IPS-15b (cell line): ENCODE results near the gene ABCA7.

Experiments used
- H3K27me3 ChIP-seq: one replicate; pipeline ENCODE4 v1.6.1; 2013; ENCODE audit warnings: low read length; ENCODE audit not compliant: control insufficient read depth, insufficient read depth
- H3K36me3 ChIP-seq: one replicate; pipeline ENCODE4 v1.6.1; 2013; ENCODE audit warnings: low read length; ENCODE audit not compliant: control insufficient read depth, insufficient read depth
- H3K4me1 ChIP-seq: one replicate; pipeline ENCODE4 v1.6.1; 2013; ENCODE audit warnings: mild to moderate bottlenecking, low read length; ENCODE audit not compliant: control insufficient read depth, insufficient read depth
- H3K4me3 ChIP-seq: one replicate; pipeline ENCODE4 v1.5.1; 2013; ENCODE audit warnings: low read depth, low read length
- H3K9ac ChIP-seq: one replicate; pipeline ENCODE4 v1.6.1; 2013; ENCODE audit warnings: low read depth, mild to moderate bottlenecking, low read length
- H3K9me3 ChIP-seq: one replicate; pipeline ENCODE4 v1.6.1; 2013; ENCODE audit warnings: mild to moderate bottlenecking, low read length; ENCODE audit not compliant: control insufficient read depth, insufficient read depth

The ABCA7 gene

DNA sequence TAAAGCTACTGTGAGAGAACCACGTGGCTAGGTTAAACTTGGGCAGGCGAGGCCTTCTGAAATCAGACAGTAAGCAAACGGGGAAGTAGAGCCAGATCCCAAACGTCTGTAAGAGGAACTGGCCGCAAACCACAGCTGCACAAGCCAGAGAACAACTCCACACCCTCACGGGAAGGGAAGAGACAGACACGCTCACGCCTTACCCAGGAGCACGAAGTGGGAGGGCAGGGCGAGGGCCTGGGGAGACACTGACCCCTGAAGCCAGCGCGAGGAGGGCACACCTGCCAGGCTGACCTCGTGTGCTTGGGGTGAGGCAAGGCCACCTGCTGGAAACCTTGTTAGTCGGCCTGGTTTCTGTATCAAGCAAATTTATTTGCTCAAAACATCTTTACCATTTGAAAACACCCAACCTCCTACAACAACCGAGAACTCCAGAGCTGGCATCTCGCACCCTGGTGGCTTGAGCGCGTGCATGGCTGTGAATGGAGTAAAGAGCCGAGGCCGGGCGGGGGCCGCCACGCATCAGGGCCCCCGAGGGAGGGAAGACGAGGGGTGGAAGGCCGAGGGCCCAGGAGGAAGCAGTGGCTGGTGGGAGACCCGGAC is 48.0 kb downstream of the ABCA7 start:
- Histone ChIP-seq H3K27me3 (no peaks in the 10 kb centered on the region), H3K9ac (no peak overlapping the region), H3K36me3 (peaks cover 74% of the 10 kb centered on the region), H3K4me1 (no peaks in the 10 kb centered on the region), H3K4me3 (no peak overlapping the region), H3K9me3 (no peaks in the 10 kb centered on the region)

DNA sequence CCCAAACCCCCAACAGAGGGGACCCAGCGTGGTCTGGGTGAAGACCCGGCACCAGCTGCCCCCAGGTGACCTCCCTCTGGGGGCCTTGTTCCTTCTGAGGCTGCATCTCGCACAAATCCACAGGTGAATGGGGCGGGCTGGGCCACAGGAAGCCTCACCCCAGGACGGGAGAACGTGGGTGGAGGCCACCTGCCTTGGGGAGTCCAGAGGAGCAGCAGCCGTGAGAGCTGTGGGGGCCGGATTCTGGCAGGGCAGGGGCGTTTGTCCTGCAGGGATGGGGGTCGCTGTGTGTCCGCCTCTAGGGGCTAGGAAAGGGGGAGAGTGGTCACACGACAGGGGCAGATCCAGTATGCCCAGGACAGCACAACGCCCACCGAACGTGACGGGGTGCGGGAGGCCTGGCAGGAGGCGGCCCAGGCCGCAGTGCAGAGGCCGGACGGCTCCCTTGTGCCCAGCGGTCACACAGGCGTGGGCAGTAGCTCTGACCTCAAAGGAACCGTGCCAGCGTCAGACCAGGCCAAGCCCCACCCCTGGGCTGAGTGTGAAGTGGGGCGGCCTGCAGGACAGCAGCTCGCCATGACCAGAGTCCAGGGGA is 48.6 kb downstream of the ABCA7 start:
- H3K27me3 ChIP-seq, result no peaks in the 10 kb centered on the region
- no peaks in the 10 kb centered on the region for H3K9me3 ChIP-seq
- H3K36me3 ChIP-seq, result peaks cover 68% of the 10 kb centered on the region
- H3K4me1 ChIP-seq, result no peaks in the 10 kb centered on the region
- H3K4me3 ChIP-seq, result no peak overlapping the region
- H3K9ac ChIP-seq, result no peak overlapping the region

DNA sequence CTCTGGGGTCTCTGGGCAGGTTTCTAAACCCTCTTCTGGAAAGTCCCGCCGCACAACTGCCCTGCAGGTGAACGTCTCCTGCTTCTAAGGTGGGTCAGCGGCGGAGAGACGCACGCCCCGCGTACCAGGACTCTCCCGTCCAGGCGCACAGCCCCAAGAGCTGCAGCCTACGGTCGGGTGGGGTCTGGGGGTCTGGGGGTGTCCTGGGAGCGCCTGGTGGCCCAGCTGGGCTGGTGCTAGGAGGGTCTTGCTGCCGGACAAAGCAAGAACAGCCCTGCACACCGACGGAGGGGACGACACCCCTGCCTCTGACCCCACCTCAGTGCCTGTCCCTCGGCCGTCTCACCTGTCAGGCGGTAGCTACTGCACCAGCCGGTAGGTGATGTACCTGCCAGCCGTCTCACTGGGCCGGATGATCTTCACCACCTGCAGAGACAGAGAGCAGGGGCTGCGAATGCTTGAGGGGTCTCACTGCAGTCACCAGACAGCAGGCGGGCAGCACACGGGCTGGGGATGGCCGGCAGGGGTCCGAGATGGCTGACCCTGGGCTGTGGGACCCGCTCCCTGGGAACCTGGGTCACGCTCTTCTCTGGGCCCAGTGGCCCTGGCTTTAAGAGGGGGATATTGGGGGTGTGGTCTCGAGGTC is 49.3 kb downstream of the ABCA7 start:
- Histone ChIP-seq H3K9me3 (no peaks in the 10 kb centered on the region), H3K27me3 (no peaks in the 10 kb centered on the region), H3K9ac (no peak overlapping the region), H3K4me3 (no peak overlapping the region), H3K36me3 (peaks cover 60% of the 10 kb centered on the region), H3K4me1 (no peaks in the 10 kb centered on the region)

DNA sequence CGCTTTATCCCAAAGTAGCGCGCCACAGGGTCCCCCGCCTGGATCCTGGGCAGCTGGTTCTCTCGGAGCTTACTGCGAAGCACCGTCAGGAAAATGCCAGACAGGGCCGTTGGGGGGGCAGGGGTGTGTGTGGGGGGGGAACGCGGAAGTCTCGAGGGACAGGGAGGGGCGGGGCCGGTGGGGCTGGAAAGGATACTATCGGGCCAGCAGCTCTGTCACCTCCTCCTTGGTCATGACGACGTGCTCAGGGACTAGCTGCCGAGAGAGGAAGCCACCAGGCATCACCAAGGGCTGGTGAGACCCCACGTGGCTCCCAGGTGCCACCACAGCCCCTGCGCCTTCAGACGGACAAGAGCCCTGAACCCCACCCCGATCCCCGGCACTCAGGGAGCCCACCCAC is 50.0 kb downstream of the ABCA7 start:
- no peak overlapping the region for H3K9ac ChIP-seq
- peaks cover 57% of the 10 kb centered on the region for H3K36me3 ChIP-seq
- no peak overlapping the region for H3K4me3 ChIP-seq
- no peaks in the 10 kb centered on the region for H3K9me3 ChIP-seq
- H3K27me3 ChIP-seq, result no peaks in the 10 kb centered on the region
- H3K4me1 ChIP-seq, result no peaks in the 10 kb centered on the region

DNA sequence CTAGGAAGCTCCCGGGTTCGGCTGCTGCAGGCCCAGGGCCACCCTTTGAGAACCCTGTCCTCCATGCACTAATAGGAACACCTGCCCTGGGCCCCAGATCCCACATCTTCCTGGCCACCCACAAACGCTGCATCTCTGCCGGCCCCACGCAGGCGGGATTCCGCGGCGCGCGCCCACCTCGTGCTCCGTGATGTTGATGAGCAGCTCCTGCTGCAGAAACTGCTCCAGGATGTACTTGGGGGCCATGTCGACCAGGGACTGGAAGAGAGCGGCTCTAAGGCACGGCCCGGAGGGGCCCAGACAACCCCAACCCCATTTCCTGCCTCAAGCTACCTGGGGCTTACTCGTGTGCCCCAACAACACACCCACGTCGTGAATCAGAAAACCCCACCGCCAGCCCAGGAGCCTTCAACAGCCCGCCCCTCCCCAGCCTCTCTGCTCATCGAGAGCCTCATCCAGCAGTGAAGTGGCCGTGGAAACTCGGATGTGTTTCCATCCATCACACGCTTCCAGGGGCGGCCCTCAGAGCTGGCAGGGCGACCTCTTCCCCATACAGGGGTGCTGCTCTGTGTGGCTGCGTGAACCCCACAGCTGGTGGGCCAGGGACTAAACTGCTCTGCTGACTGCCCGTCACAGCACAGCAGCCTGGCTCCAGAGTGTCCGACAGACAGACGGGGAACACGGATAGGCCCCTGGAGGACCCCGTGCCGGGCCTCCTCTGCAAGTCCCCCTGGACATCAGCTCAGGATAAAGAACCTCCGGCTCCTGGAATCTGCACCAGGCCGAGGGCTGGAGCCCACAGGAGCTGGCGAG is 51.0 kb downstream of the ABCA7 start:
- Histone ChIP-seq H3K4me1 (no peaks in the 10 kb centered on the region), H3K9ac (no peak overlapping the region), H3K4me3 (no peak overlapping the region), H3K27me3 (no peaks in the 10 kb centered on the region), H3K36me3 (peaks cover 49% of the 10 kb centered on the region), H3K9me3 (no peaks in the 10 kb centered on the region)

DNA sequence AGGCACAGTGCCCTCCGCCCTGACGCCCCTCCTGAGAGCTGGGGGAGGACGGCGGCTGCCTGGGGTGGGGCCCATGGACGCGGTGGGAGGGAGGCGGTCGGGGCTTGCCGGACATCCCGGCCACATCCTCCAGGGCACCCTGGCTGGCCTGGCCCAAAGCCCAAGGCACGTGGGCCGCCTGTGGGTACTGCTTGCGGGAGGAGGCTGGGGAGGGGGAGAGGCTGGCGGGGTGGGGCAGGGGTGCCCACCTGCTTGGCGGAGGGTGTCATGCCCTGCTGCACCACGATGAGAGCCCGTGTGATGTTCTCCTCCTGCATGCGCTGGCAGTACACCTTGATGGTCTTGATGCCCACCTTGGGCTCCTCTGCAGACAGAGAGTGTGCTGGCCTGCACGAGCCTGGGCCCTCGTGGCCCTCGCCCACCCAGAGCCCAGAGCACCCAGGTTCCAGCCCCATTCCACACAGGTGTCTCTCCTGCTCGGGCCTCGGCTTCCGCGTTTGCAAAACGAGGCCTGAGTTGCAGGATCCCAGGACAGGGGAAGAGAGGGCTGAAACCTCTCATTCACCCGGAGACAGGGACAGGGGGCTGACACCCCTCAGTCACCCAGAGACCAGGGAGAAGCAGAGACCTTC is 51.8 kb downstream of the ABCA7 start:
- Histone ChIP-seq H3K9ac (no peak overlapping the region), H3K4me1 (no peaks in the 10 kb centered on the region), H3K27me3 (no peaks in the 10 kb centered on the region), H3K9me3 (no peaks in the 10 kb centered on the region), H3K4me3 (no peak overlapping the region), H3K36me3 (peaks cover 43% of the 10 kb centered on the region)

DNA sequence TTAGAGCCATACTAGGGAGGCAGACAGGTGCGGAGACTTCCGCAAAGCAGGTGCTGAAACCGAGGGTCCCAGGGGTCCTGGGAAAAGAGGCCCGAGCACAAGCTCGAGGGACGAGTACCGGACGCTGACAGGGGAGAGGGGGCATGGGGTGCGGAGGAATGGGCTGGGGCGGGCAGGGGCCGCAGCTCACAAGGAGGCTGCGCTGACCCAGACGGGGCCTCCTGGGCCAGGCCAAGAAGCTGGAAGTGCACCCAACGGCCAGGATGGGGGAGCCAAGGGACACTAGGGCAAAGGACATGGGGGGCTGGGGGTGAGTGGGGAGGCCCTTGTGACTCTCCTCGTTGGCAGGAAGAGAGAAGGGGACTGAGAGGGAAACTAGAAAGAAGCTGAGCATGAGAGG is 53.4 kb downstream of the ABCA7 start:
- H3K9me3 ChIP-seq, result no peaks in the 10 kb centered on the region
- no peaks in the 10 kb centered on the region for H3K4me1 ChIP-seq
- H3K36me3 ChIP-seq, result peaks cover 29% of the 10 kb centered on the region
- H3K27me3 ChIP-seq, result no peaks in the 10 kb centered on the region
- no peak overlapping the region for H3K4me3 ChIP-seq
- no peak overlapping the region for H3K9ac ChIP-seq

DNA sequence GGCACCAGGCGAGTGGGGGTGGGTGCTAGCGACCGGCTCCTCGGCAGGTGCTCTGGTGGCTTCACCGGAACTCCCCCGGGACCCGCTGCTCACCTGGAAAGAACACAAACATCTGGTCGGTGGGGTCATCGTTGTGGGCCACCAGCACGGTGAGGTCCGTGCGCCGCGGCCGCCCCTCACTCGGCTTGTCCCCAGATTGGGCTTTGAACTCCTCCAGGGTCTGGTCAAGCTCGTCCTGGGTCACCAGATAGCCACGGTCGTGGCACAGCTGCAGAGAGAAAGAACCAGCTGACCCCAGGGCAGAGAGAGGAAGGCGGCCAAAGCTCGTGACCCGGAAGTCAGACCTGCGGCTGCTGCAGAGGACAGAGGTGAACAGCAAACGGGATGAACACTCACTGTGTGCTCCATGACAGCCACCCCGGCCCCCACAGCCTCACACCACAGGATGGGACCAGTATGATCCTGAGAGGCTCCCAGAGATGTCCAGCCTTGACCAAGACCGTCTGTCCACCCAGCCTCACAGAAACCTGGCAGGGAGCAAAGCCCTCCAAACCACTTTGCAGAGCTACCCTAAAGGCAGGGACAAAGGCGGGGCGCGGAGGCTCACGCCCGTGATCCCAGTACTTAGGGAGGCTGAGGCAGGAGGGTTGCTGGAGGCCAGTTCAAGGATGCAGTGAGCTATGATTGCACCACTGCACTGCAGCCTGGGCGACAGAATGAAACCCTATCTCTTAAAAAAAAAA is 54.1 kb downstream of the ABCA7 start:
- H3K4me3 ChIP-seq, result peak overlapping the region; percentile 78
- no peaks in the 10 kb centered on the region for H3K27me3 ChIP-seq
- H3K9me3 ChIP-seq, result no peaks in the 10 kb centered on the region
- H3K9ac ChIP-seq, result peak overlapping the region; percentile 90
- H3K36me3 ChIP-seq, result peaks cover 23% of the 10 kb centered on the region
- H3K4me1 ChIP-seq, result no peaks in the 10 kb centered on the region

DNA sequence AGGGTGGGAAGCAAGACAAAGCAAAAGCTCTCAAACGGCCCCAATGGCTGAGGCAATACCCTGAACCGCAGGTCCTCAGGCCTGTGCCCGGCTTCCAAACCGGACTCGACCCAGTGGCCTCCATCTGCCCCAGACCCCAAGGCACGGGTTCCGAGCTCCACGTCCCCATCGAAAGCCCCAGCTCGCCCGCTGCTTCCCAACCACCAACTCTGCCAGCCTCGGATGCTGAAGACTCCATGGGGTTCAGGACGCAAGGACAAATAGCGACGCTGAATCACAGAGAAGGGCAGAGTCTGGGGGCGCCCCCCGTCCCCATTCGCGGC is 54.7 kb downstream of the ABCA7 start:
- no peaks in the 10 kb centered on the region for H3K27me3 ChIP-seq
- H3K4me1 ChIP-seq, result no peaks in the 10 kb centered on the region
- H3K9ac ChIP-seq, result peak overlapping the region; percentile 90
- H3K4me3 ChIP-seq, result peak overlapping the region; percentile 78
- H3K9me3 ChIP-seq, result no peaks in the 10 kb centered on the region
- peaks cover 18% of the 10 kb centered on the region for H3K36me3 ChIP-seq

DNA sequence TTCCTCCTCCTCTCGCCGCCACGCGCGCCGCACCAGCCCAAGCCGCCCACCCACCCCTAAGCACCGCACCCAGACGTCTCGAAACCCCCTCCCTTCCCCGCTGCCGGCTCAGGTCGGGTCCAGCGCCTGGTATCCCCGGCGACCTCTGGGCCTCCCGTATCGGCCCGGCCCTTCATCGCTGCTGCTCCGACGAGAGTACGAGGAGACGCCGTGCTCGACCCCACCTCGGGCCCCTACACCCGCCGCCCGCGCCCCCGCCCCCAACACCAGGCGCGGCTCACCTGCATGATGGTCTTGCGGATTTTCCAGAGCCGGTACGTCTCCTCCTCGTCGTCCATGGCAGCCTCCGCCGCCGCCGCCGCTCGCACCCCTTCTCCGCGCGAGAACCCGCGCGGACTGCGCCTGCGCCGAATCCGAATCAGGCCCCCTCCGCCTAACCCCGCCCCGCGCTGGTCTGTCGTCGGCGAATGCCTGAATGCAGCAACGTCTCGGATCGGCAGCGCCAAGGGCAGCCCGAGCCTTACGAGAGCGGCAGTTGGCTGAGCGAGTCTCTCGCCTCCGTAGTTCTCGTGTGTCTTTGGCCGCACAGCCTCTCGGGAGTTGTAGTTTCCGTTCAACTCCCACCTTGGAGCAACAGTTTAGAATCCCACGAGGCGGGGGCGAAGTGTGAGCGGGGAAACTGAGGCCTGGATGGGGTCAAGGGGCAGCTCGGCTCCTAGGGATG is 55.2 kb downstream of the ABCA7 start, which contains the start of gene POLR2E:
Gene POLR2E, minus strand, starts transcription at position 398 of the 724 bp plus-strand sequence. Its CDS starts 60 bp downstream, at position 338.
- Histone ChIP-seq H3K36me3 (peaks cover 18% of the 10 kb centered on the region), H3K9me3 (no peaks in the 10 kb centered on the region), H3K4me1 (no peaks in the 10 kb centered on the region), H3K9ac (peak within 1 kb of the TSS; percentile 90), H3K4me3 (peak within 1 kb of the TSS; percentile 78), H3K27me3 (no peaks in the 10 kb centered on the region)
